ENCODE results near the gene ZNF175.

DNA sequence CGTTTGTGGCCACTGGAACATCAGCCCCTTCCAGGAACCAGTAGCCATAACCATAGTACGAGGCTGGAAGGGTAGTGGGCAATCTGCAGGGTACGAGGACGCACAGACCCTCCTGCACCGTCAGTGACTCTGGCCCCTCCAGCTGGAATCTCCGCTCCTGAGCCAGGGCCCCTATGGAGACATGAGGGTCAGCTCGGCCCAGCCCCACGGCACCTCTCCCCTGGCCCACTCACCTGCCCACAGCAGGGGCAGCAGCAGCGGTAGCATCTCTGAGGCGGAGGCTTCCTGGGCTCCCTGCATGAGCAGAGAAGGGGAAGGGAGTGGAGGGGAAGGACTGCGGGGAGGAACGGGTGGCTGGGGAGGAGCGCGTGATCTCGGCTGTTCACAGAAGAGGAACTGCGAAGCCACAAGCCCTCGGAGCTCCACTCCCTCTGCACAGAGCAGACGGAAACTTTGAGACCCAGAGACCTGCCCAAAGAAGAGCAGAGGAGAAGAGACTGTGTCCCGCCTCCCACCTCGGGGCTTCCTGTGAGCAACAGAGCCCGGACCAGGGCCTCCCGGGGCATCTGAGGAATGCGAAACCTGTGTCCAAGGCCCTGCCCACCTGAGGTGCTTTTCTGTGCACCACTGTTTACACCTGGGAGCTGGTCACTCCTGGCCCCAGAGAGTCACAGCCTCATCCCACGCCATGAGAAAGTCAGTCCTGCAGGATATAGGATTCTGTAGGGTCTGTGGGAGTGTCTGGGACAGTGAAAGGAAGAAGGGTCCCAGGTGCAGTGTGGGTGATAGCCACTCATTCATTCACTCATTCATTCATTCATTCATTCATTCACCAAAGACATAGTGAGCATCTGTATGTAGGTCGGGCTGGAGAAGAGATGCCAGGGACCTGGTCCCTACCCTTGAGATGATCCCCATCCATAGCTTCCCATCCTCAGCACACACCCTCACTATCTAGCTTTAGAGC lies 39.5 kb upstream of the ZNF175 start, which contains the start of gene SIGLEC6:
- TF ChIP-seq POLR2A (IDR thresholded peaks at IDR 0.05; ENCODE audit: low read depth, low read length) (no peak), TAF1 (IDR thresholded peaks at IDR 0.05; ENCODE audit: borderline replicate concordance, low read depth, low read length) (no peak)
